ENCODE data around the gene BBS7.

DNA sequence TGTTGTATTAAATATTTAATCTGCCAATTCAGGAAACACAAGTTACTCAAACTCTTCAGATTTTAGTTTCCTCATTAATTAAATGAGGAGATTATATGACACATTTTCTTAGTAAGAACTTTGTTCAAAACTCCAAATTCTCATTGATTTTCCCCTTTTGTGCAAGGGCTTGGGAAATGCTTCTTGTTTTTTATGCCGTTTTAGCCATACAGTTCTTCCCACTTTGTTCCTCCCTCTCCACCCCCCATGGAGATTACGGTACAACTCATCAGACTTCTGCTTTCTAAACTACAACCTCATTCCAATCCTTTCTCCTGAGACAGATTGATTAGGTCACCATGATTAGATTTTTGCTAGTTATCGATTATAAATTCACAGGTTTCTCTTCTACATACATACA lies 10.9 kb upstream of the BBS7 start:
- TF ChIP-seq BHLHE40 (IDR thresholded peaks at IDR 0.05; ENCODE audit: borderline replicate concordance in 1 of 2, low read depth in 2 of 2, low read length in 1 of 2): no peak
- TF ChIP-seq, protein P1, sequence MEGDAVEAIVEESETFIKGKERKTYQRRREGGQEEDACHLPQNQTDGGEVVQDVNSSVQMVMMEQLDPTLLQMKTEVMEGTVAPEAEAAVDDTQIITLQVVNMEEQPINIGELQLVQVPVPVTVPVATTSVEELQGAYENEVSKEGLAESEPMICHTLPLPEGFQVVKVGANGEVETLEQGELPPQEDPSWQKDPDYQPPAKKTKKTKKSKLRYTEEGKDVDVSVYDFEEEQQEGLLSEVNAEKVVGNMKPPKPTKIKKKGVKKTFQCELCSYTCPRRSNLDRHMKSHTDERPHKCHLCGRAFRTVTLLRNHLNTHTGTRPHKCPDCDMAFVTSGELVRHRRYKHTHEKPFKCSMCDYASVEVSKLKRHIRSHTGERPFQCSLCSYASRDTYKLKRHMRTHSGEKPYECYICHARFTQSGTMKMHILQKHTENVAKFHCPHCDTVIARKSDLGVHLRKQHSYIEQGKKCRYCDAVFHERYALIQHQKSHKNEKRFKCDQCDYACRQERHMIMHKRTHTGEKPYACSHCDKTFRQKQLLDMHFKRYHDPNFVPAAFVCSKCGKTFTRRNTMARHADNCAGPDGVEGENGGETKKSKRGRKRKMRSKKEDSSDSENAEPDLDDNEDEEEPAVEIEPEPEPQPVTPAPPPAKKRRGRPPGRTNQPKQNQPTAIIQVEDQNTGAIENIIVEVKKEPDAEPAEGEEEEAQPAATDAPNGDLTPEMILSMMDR (IDR thresholded peaks at IDR 0.05 in 2 of 3, conservative IDR thresholded peaks at IDR 0.05 in 1 of 3; ENCODE audit: control insufficient read depth in 2 of 3, extremely low read depth in 1 of 3, insufficient read depth in 1 of 3, low read depth in 3 of 3, low read length in 3 of 3): no peak
